ENCODE results near the gene SPAG16.

- TF ChIP-seq CTCF (IDR thresholded peaks at IDR 0.05) (no peak), POLR2A (IDR thresholded peaks at IDR 0.05) (no peak)
Observed at GRCh38 chr2:214389334-214389733, 1105.1 kb downstream of the SPAG16 start.

Measured in transverse colon (tissue), 3 donors.